Measurements from ENCODE around the gene PHACTR4.

The PHACTR4 gene

GRCh38 chr1:28328228-28328648, 41.3 kb upstream of the PHACTR4 start:
- TF ChIP-seq, protein P1, sequence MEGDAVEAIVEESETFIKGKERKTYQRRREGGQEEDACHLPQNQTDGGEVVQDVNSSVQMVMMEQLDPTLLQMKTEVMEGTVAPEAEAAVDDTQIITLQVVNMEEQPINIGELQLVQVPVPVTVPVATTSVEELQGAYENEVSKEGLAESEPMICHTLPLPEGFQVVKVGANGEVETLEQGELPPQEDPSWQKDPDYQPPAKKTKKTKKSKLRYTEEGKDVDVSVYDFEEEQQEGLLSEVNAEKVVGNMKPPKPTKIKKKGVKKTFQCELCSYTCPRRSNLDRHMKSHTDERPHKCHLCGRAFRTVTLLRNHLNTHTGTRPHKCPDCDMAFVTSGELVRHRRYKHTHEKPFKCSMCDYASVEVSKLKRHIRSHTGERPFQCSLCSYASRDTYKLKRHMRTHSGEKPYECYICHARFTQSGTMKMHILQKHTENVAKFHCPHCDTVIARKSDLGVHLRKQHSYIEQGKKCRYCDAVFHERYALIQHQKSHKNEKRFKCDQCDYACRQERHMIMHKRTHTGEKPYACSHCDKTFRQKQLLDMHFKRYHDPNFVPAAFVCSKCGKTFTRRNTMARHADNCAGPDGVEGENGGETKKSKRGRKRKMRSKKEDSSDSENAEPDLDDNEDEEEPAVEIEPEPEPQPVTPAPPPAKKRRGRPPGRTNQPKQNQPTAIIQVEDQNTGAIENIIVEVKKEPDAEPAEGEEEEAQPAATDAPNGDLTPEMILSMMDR (IDR thresholded peaks at IDR 0.05; ENCODE audit: insufficient read depth, low read length, missing control alignments) = no peak
- POLR2A ChIA-PET = interaction anchor here (0.6 to 1.6 kb wide), 7 partner anchors 40 to 180 kb away, joined by 3 to 5 read pairs (median 3); partner anchors contain the start of genes ATP5IF1 and SESN2
- peak overlapping the region; percentile 65 for H3K4me3 ChIP-seq (ENCODE audit: low read depth, low read length)
- no peak for DNase-seq (ENCODE audit: low read depth, low spot score)
- CTCF ChIA-PET = interaction anchor here (0.5 to 3.5 kb wide), 8 partner anchors 10 to 273 kb away, joined by 3 to 18 read pairs (median 4); no protein-coding TSS in a partner anchor

DNA sequence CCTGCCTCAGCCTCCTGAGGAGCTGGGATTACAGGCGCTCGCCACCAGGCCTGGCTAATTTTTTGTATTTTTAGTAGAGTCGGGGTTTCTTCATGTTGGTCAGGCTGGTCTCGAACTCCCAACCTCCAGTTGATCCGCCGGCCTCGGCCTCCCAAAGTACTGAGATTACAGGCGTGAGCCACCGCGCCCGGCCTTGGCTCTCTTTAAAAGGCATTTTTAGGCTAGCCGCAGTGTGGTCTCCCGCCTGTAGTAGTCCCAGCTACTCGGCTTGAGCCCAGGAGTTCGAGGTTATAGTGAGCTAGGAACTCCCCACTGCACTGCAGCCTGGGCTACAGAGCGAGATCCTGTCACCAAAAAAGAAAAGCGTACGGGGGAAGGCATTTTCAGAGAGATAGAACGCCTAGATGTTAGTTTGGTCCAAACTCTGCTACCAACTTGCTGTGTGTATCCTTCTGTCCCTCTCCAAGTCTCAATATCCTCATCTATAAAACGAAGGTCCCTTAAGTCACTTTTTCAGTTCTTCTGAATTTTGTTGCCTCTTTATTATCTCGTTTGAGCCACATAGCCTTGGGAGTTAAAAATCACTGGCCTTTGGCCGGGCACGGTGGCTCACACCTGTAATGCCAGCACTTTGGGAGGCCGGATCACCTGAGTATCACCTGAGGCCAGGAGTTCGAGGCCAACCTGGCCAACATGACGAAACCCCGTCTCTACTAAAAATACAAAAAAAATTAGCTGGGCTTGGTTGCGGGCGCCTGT, 40.0 kb upstream of the PHACTR4 start:
- ChIA-PET POLR2A (interaction anchor here (1.0 to 1.6 kb wide), 4 partner anchors 42 to 178 kb away, joined by 3 to 5 read pairs (median 4); partner anchors contain the start of gene SESN2), CTCF (interaction anchor here (0.7 to 3.5 kb wide), 4 partner anchors 29 to 81 kb away, joined by 3 to 18 read pairs (median 4); no protein-coding TSS in a partner anchor)
- DNase-seq (ENCODE audit: low read depth, low spot score) = no peak
- TF ChIP-seq, protein P1 (IDR thresholded peaks at IDR 0.05; ENCODE audit: insufficient read depth, low read length, missing control alignments) = no peak
- peak overlapping the region; percentile 65 for H3K4me3 ChIP-seq (ENCODE audit: low read depth, low read length)

DNA sequence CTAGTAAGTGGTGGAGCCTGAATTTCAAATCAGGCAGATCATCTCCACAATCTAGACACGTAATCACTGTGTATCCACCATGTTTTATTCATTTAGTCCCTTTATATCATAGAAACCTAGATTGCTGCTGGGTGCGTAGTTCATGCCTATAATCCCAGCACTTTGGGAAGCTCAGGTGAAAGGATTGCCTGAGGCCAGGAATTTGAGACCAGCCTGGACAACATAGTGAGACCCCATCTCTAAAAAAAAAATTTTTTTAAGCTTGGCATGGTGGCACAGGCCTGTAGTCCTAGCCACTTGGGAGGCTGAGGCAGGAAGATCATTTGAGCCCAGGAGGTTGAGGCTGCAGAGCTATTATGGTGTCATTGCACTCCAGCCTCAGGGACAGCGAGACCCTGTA, 30.6 kb upstream of the PHACTR4 start:
- no peak for DNase-seq (ENCODE audit: low read depth, low spot score)
- no peak overlapping the region for H3K4me3 ChIP-seq (ENCODE audit: low read depth, low read length)
- ChIA-PET CTCF (interaction anchor here (1.0 kb wide), 1 partner anchor 20 kb away, joined by 6 read pairs; no protein-coding TSS in a partner anchor), POLR2A (no interaction called here)
- TF ChIP-seq, protein P1 (IDR thresholded peaks at IDR 0.05; ENCODE audit: insufficient read depth, low read length, missing control alignments) = no peak

DNA sequence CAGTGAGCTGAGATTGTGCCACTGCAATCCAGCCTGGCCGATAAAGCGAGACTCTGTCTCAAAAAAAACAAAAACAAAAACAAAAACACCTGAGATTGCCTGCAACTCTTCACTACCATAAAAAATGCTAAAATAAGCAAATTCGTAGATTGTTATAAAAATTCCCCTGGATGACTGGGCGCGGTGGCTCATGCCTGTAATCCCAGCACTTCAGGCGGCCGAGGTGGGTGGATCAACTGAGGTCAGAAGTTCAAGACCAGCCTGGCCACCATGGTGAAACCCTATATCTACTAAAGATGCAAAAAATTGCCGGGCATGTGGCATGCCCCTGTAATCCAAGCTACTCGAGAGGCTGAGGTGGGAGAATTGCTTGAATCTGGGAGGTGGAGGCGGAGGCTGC, 30.0 kb upstream of the PHACTR4 start:
- H3K4me3 ChIP-seq (ENCODE audit: low read depth, low read length) = no peak overlapping the region
- no peak for DNase-seq (ENCODE audit: low read depth, low spot score)
- TF ChIP-seq, protein P1 (IDR thresholded peaks at IDR 0.05; ENCODE audit: insufficient read depth, low read length, missing control alignments) = no peak
- ChIA-PET POLR2A (interaction anchor here (0.5 kb wide), 1 partner anchor 31 kb away, joined by 3 read pairs; no protein-coding TSS in a partner anchor), CTCF (interaction anchor here (1.0 to 4.5 kb wide), 2 partner anchors 20 kb away, joined by 6 to 31 read pairs; no protein-coding TSS in a partner anchor)

DNA sequence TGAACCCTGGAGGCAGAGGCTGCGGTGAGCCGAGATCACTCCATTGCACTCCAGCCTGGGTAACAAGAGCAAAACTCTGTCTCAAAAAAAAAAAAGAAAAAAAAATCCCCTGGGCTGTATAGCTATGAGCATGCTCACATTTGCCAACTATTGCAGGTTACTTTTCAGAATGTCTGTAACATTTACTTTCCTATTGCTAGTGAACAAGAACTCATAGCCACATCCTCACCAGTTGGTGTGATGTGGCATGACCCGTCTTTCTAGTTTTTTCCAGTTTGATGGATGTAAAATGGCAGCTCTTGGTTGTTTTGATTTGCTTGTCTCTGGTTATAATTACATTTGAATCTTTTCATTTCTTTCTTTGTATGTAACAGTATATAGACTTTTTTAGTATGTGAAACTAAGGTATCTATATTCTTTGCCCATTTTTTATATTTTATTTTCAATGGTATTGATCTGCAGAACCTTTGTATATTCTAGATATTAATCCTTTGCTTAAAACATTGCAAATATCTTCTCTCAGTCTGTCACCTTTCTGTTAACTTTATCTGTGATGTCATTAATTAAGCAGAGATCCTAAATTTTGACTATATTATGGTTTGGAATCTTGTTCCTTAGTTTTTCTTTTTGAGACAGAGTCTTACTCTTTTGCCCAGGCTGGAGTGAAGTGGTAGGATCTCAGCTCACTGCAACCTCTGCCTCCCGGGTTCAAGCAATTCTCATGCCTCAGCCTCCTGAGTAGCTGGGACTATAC, 29.1 kb upstream of the PHACTR4 start:
- no peak for DNase-seq (ENCODE audit: low read depth, low spot score)
- TF ChIP-seq, protein P1 (IDR thresholded peaks at IDR 0.05; ENCODE audit: insufficient read depth, low read length, missing control alignments) = no peak
- POLR2A ChIA-PET = interaction anchor here (0.5 kb wide), 1 partner anchor 30 kb away, joined by 3 read pairs; no protein-coding TSS in a partner anchor
- H3K4me3 ChIP-seq (ENCODE audit: low read depth, low read length) = no peak overlapping the region
- CTCF ChIA-PET = interaction anchor here (4.5 kb wide), 1 partner anchor 19 kb away, joined by 31 read pairs; no protein-coding TSS in a partner anchor
